Measurements from ENCODE around the gene DIP2C.

- TF ChIP-seq, protein P1, sequence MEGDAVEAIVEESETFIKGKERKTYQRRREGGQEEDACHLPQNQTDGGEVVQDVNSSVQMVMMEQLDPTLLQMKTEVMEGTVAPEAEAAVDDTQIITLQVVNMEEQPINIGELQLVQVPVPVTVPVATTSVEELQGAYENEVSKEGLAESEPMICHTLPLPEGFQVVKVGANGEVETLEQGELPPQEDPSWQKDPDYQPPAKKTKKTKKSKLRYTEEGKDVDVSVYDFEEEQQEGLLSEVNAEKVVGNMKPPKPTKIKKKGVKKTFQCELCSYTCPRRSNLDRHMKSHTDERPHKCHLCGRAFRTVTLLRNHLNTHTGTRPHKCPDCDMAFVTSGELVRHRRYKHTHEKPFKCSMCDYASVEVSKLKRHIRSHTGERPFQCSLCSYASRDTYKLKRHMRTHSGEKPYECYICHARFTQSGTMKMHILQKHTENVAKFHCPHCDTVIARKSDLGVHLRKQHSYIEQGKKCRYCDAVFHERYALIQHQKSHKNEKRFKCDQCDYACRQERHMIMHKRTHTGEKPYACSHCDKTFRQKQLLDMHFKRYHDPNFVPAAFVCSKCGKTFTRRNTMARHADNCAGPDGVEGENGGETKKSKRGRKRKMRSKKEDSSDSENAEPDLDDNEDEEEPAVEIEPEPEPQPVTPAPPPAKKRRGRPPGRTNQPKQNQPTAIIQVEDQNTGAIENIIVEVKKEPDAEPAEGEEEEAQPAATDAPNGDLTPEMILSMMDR (conservative IDR thresholded peaks at IDR 0.05; ENCODE audit: low read length) = no peak
- TF ChIP-seq EZH2phosphoT487 (IDR thresholded peaks at IDR 0.05; ENCODE audit: borderline replicate concordance) = no peak
These were observed 344.8 kb downstream of the DIP2C start for GRCh38 chr10:344582-345200.

Data from Loucy (cell line).